BLaER1 (cell line): ENCODE data around the gene BCL7A.

Experiments used
- H3K27ac ChIP-seq: shearing (Covaris generic); formaldehyde crosslinking; 2 replicates; pipeline ENCODE4 v1.8.1; 2022
- H3K27me3 ChIP-seq: shearing (Covaris generic); formaldehyde crosslinking; 2 replicates; pipeline ENCODE4 v1.8.1; 2022
- H3K36me3 ChIP-seq: shearing (Covaris generic); formaldehyde crosslinking; 2 replicates; pipeline ENCODE4 v1.8.1; 2022
- H3K4me1 ChIP-seq: shearing (Covaris generic); formaldehyde crosslinking; 2 replicates; pipeline ENCODE4 v1.8.1; 2022
- H3K4me2 ChIP-seq: shearing (Covaris generic); formaldehyde crosslinking; 2 replicates; pipeline ENCODE4 v1.8.1; 2022
- H3K4me3 ChIP-seq: shearing (Covaris generic); formaldehyde crosslinking; 2 replicates; pipeline ENCODE4 v1.8.1; 2022
- H3K9ac ChIP-seq: shearing (Covaris generic); formaldehyde crosslinking; 2 replicates; pipeline ENCODE4 v1.8.1; 2022
- H3K9me3 ChIP-seq: shearing (Covaris generic); formaldehyde crosslinking; 2 replicates; pipeline ENCODE4 v1.8.1; 2022
- H4K20me1 ChIP-seq: shearing (Covaris generic); formaldehyde crosslinking; 2 replicates; pipeline ENCODE4 v1.8.1; 2022
- Cebpa-rat ChIP-seq: shearing (Covaris generic); IDR thresholded peaks from 2 replicates; pipeline ENCODE4 v1.8.1; 2022

BCL7A gene

GRCh38 chr12:122088179-122088810 is 66.6 kb downstream of the BCL7A start:
- peaks cover 100% of the 10 kb centered on the region for H4K20me1 ChIP-seq
- H3K4me1 ChIP-seq = peaks cover 100% of the 10 kb centered on the region
- H3K9me3 ChIP-seq = no peaks in the 10 kb centered on the region
- peak overlapping the region; percentile 98 for H3K27ac ChIP-seq
- peak overlapping the region; percentile 57 for H3K4me3 ChIP-seq
- H3K36me3 ChIP-seq = peaks cover 84% of the 10 kb centered on the region
- no peaks in the 10 kb centered on the region for H3K27me3 ChIP-seq
- peak overlapping the region; percentile 97 for H3K4me2 ChIP-seq
- H3K9ac ChIP-seq = peak overlapping the region; percentile 80
- TF ChIP-seq Cebpa-rat = no peak

GRCh38 chr12:122089077-122089476 is 67.4 kb downstream of the BCL7A start:
- TF ChIP-seq Cebpa-rat = no peak

GRCh38 chr12:122090759-122091515 is 69.3 kb downstream of the BCL7A start:
- TF ChIP-seq Cebpa-rat = no peak
- H3K4me3 ChIP-seq = no peak overlapping the region
- peaks cover 100% of the 10 kb centered on the region for H4K20me1 ChIP-seq
- H3K27ac ChIP-seq = 0 out of 2 replicates have a peak overlapping the region, but pooled peaks have one; percentile 3
- no peaks in the 10 kb centered on the region for H3K27me3 ChIP-seq
- peaks cover 99% of the 10 kb centered on the region for H3K4me1 ChIP-seq
- H3K9ac ChIP-seq = no peak overlapping the region
- H3K36me3 ChIP-seq = peaks cover 60% of the 10 kb centered on the region
- peak overlapping the region; percentile 97; the same call in 1 of the 2 replicates for H3K4me2 ChIP-seq
- H3K9me3 ChIP-seq = no peaks in the 10 kb centered on the region

More at GRCh38 chr12:122089077-122089476, 67.4 kb downstream of the BCL7A start:
- H3K36me3 ChIP-seq = peaks cover 78% of the 10 kb centered on the region
- peaks cover 100% of the 10 kb centered on the region for H3K4me1 ChIP-seq
- no peaks in the 10 kb centered on the region for H3K27me3 ChIP-seq
- H4K20me1 ChIP-seq = peaks cover 100% of the 10 kb centered on the region
- H3K4me3 ChIP-seq = no peak overlapping the region
- no peak overlapping the region; the same call in 1 of the 2 replicates for H3K9ac ChIP-seq
- no peaks in the 10 kb centered on the region for H3K9me3 ChIP-seq
- peak overlapping the region; percentile 98; the same call in 1 of the 2 replicates for H3K27ac ChIP-seq
- H3K4me2 ChIP-seq = peak overlapping the region; percentile 97

GRCh38 chr12:122093098-122093883 is 71.6 kb downstream of the BCL7A start:
- no peak overlapping the region for H3K9ac ChIP-seq

GRCh38 chr12:122094137-122094734 is 72.6 kb downstream of the BCL7A start:
- Histone ChIP-seq H3K9ac (no peak overlapping the region), H3K27me3 (no peaks in the 10 kb centered on the region), H3K36me3 (peaks cover 34% of the 10 kb centered on the region; the same call in 1 of the 2 replicates), H3K4me2 (peak overlapping the region; percentile 45), H3K27ac (peak overlapping the region; percentile 47), H3K4me1 (peaks cover 99% of the 10 kb centered on the region), H3K9me3 (no peaks in the 10 kb centered on the region), H3K4me3 (no peak overlapping the region), H4K20me1 (peaks cover 100% of the 10 kb centered on the region)
- no peak for TF ChIP-seq Cebpa-rat

More at GRCh38 chr12:122093098-122093883, 71.6 kb downstream of the BCL7A start:
- Histone ChIP-seq H3K4me3 (no peak overlapping the region), H3K36me3 (peaks cover 44% of the 10 kb centered on the region; the same call in 1 of the 2 replicates), H3K27ac (peak overlapping the region; percentile 10), H4K20me1 (peaks cover 100% of the 10 kb centered on the region), H3K9me3 (no peaks in the 10 kb centered on the region), H3K4me2 (peak overlapping the region; percentile 45), H3K4me1 (peaks cover 99% of the 10 kb centered on the region), H3K27me3 (no peaks in the 10 kb centered on the region)
- TF ChIP-seq Cebpa-rat = no peak

GRCh38 chr12:122094735-122095631 is 73.3 kb downstream of the BCL7A start:
- H3K4me1 ChIP-seq = peaks cover 99% of the 10 kb centered on the region
- H3K9me3 ChIP-seq = no peaks in the 10 kb centered on the region
- H4K20me1 ChIP-seq = peaks cover 100% of the 10 kb centered on the region
- TF ChIP-seq Cebpa-rat = no peak
- H3K4me2 ChIP-seq = peak overlapping the region; percentile 45
- no peak overlapping the region for H3K4me3 ChIP-seq
- peaks cover 27% of the 10 kb centered on the region; the same call in 1 of the 2 replicates for H3K36me3 ChIP-seq
- no peaks in the 10 kb centered on the region for H3K27me3 ChIP-seq
- H3K27ac ChIP-seq = peak overlapping the region; percentile 47
- no peak overlapping the region for H3K9ac ChIP-seq

GRCh38 chr12:122096014-122096413 is 74.3 kb downstream of the BCL7A start:
- Histone ChIP-seq H3K27me3 (no peaks in the 10 kb centered on the region), H3K4me2 (peak overlapping the region; percentile 89), H3K4me1 (peaks cover 99% of the 10 kb centered on the region), H4K20me1 (peaks cover 100% of the 10 kb centered on the region), H3K27ac (peak overlapping the region; percentile 92), H3K9me3 (no peaks in the 10 kb centered on the region), H3K9ac (no peak overlapping the region; the same call in 1 of the 2 replicates), H3K36me3 (peaks cover 17% of the 10 kb centered on the region; the same call in 1 of the 2 replicates), H3K4me3 (no peak overlapping the region)
- no peak for TF ChIP-seq Cebpa-rat

GRCh38 chr12:122096591-122097149 is 75.0 kb downstream of the BCL7A start:
- Histone ChIP-seq H3K36me3 (peaks cover 11% of the 10 kb centered on the region; the same call in 1 of the 2 replicates), H3K4me1 (peaks cover 99% of the 10 kb centered on the region), H4K20me1 (peaks cover 100% of the 10 kb centered on the region), H3K4me2 (peak overlapping the region; percentile 89), H3K4me3 (no peak overlapping the region), H3K9me3 (no peaks in the 10 kb centered on the region), H3K9ac (peak overlapping the region; percentile 78; the same call in 1 of the 2 replicates), H3K27ac (peak overlapping the region; percentile 92), H3K27me3 (no peaks in the 10 kb centered on the region)
- no peak for TF ChIP-seq Cebpa-rat
